PC-9 (cell line): ENCODE measurements around the gene STRADA. TPM values are rescaled to one million over a fixed set of nuclear protein-coding genes. Genes with fewer than 3 reads are reported as not detected.
A peak's percentile ranks its signal among the peaks of the same experiment; 100 is the strongest.

Source experiments
- BruUV-seq: library from RNA; stranded (reverse); fragments of 400-500 nt; replicated peaks from 2 replicates; lab custom pipeline; 2021; lab: Mats Ljungman, UMichigan
- CTCF ChIA-PET: fragments of 300-600 bp; sonication (Branson Sonifier 250); formaldehyde crosslinking; loops from one replicate; lab custom pipeline; 2022; ENCODE audit warnings: antibody characterized with exemption; lab: Charles Lee
- POLR2A ChIA-PET: fragments of 300-600 bp; sonication (Branson Sonifier 250); formaldehyde crosslinking; loops from one replicate; lab custom pipeline; 2022; ENCODE audit warnings: antibody characterized with exemption; ENCODE audit not compliant: unreplicated experiment; lab: Charles Lee
- DNase-seq, 2 experiments: peaks; one replicate each; pipeline versions ENCODE4 v3.0.0 to v3.0.0-alpha.2; 2015 to 2022; ENCODE audit warnings: mixed read lengths in 1 of 2
- H2AFZ ChIP-seq: fragments of 200-600 bp; sonication (generic); 2 replicates; pipeline ENCODE4 v1.8.1; 2017; ENCODE audit warnings: antibody characterized with exemption
- H3F3A ChIP-seq: fragments of 200-600 bp; sonication (generic); 2 replicates; pipeline ENCODE4 v1.8.1; 2017; ENCODE audit warnings: antibody characterized with exemption, mild to moderate bottlenecking, low read depth; ENCODE audit not compliant: insufficient read depth
- H3K27ac ChIP-seq: fragments of 200-600 bp; sonication (generic); 2 replicates; pipeline ENCODE4 v1.6.1; 2016; ENCODE audit warnings: mixed run types
- H3K27me3 ChIP-seq: fragments of 200-600 bp; sonication (generic); 2 replicates; pipeline ENCODE4 v1.6.1; 2016; ENCODE audit warnings: low read depth, mixed run types; ENCODE audit not compliant: insufficient read depth
- H3K36me3 ChIP-seq: fragments of 200-600 bp; sonication (generic); 2 replicates; pipeline ENCODE4 v1.6.1; 2016; ENCODE audit warnings: low read depth, mixed run types
- H3K4me1 ChIP-seq: fragments of 200-600 bp; sonication (generic); replicated peaks from 2 replicates; pipeline ENCODE4 v1.6.1; 2016; ENCODE audit warnings: mixed run types; ENCODE audit not compliant: insufficient read depth
- H3K4me2 ChIP-seq: fragments of 200-600 bp; sonication (generic); 2 replicates; pipeline ENCODE4 v1.6.1; 2017; ENCODE audit warnings: mixed run types
- H3K4me3 ChIP-seq: fragments of 200-600 bp; sonication (generic); 2 replicates; pipeline ENCODE4 v1.6.1; 2016; ENCODE audit warnings: mixed run types
- H3K79me2 ChIP-seq: fragments of 200-600 bp; sonication (generic); 2 replicates; pipeline ENCODE4 v1.6.1; 2017; ENCODE audit warnings: low read depth, mixed run types
- H3K9me2 ChIP-seq: fragments of 200-600 bp; sonication (generic); 2 replicates; pipeline ENCODE4 v1.8.1; 2017; ENCODE audit warnings: mild to moderate bottlenecking; ENCODE audit not compliant: insufficient read depth
- H3K9me3 ChIP-seq: fragments of 200-600 bp; sonication (generic); 2 replicates; pipeline ENCODE4 v1.8.1; 2016; ENCODE audit warnings: low read depth; ENCODE audit not compliant: insufficient read depth
- H4K20me1 ChIP-seq: fragments of 200-600 bp; sonication (generic); 2 replicates; pipeline ENCODE4 v1.8.1; 2017; ENCODE audit not compliant: insufficient read depth
- CTCF ChIP-seq: fragments of 200-600 bp; sonication (generic); conservative IDR thresholded peaks from 2 replicates; pipeline ENCODE4 v1.6.1; 2017; ENCODE audit warnings: mixed run types, antibody characterized with exemption, mild to moderate bottlenecking, moderate library complexity
- EZH2 ChIP-seq: fragments of 200-600 bp; sonication (generic); IDR thresholded peaks from 2 replicates; pipeline ENCODE4 v1.8.0; 2017; ENCODE audit warnings: antibody characterized with exemption, low read depth
- intact Hi-C: fragments of 100-400 bp; cut with micrococcal nuclease; formaldehyde crosslinking; loops from one replicate; pipeline ENCODE4 v1.10.0; 2022; ENCODE audit not compliant: unreplicated experiment
- total RNA-seq: library from RNA; stranded (reverse); gene quantifications from 2 replicates; pipeline ENCODE4 v1.2.3, GENCODE V29; 2021

The STRADA gene
- total RNA-seq, 1 experiment from 2014 or later: 28.8 TPM

- H3K4me2 ChIP-seq: peak overlapping the region; percentile 59
- H3K9me2 ChIP-seq: no peaks in the 10 kb centered on the region
- no peak for DNase-seq
These were observed 39.3 kb upstream of the STRADA start for GRCh38 chr17:63780928-63781327.

GRCh38 chr17:63780507-63780906 is 38.9 kb upstream of the STRADA start:
- H3K27ac ChIP-seq: peak overlapping the region; percentile 61
- ChIA-PET POLR2A (interaction anchor here (0.7 kb wide), 1 partner anchor 145 kb away, joined by 4 read pairs; no protein-coding TSS in a partner anchor), CTCF (no interaction called here)
- H3K9me3 ChIP-seq: no peaks in the 10 kb centered on the region
- H3K36me3 ChIP-seq: peaks cover 35% of the 10 kb centered on the region
- no peak overlapping the region for H2AFZ ChIP-seq
- no peaks in the 10 kb centered on the region for H3K9me2 ChIP-seq
- no peaks in the 10 kb centered on the region for H3K27me3 ChIP-seq
- H3K4me2 ChIP-seq: peak overlapping the region; percentile 59
- peaks cover 87% of the 10 kb centered on the region for H4K20me1 ChIP-seq
- intact Hi-C loops: no loop called here
- peak; percentile 49 to 86 for DNase-seq
- no TSS peak for BruUV-seq
- H3K4me1 ChIP-seq: peaks cover 79% of the 10 kb centered on the region
- peaks cover 100% of the 10 kb centered on the region for H3K79me2 ChIP-seq
- H3K4me3 ChIP-seq: peak overlapping the region; percentile 9; the same call in 1 of the 2 replicates
- no peak for TF ChIP-seq CTCF
- no peak for TF ChIP-seq EZH2
- peaks cover 58% of the 10 kb centered on the region for H3F3A ChIP-seq

More at GRCh38 chr17:63780928-63781327, 39.3 kb upstream of the STRADA start:
- H3K4me1 ChIP-seq: peaks cover 79% of the 10 kb centered on the region
- peak overlapping the region; percentile 3; the same call in 1 of the 2 replicates for H3K4me3 ChIP-seq
- TF ChIP-seq CTCF (no peak), EZH2 (no peak)
- H3K79me2 ChIP-seq: peaks cover 100% of the 10 kb centered on the region
- no peaks in the 10 kb centered on the region for H3K27me3 ChIP-seq
- no peaks in the 10 kb centered on the region for H3K9me3 ChIP-seq
- H3K36me3 ChIP-seq: peaks cover 37% of the 10 kb centered on the region
- peak overlapping the region; percentile 61 for H3K27ac ChIP-seq
- no TSS peak for BruUV-seq
- intact Hi-C loops: no loop called here
- ChIA-PET CTCF (no interaction called here), POLR2A (no interaction called here)
- H4K20me1 ChIP-seq: peaks cover 89% of the 10 kb centered on the region
- H2AFZ ChIP-seq: no peak overlapping the region
- peaks cover 62% of the 10 kb centered on the region for H3F3A ChIP-seq

GRCh38 chr17:63775420-63775819 is 33.8 kb upstream of the STRADA start:
- peaks cover 92% of the 10 kb centered on the region for H3K79me2 ChIP-seq
- H4K20me1 ChIP-seq: peaks cover 50% of the 10 kb centered on the region
- no peak for DNase-seq
- H3K4me1 ChIP-seq: peaks cover 60% of the 10 kb centered on the region
- CTCF ChIA-PET: interaction anchor here (0.6 kb wide), 1 partner anchor 298 kb away, joined by 3 read pairs; no protein-coding TSS in a partner anchor
- H2AFZ ChIP-seq: no peak overlapping the region
- no peaks in the 10 kb centered on the region for H3K27me3 ChIP-seq
- H3K27ac ChIP-seq: peak overlapping the region; percentile 96; the same call in 1 of the 2 replicates
- H3K4me2 ChIP-seq: peak overlapping the region; percentile 90
- H3F3A ChIP-seq: peaks cover 37% of the 10 kb centered on the region
- TF ChIP-seq CTCF (no peak), EZH2 (no peak)
- BruUV-seq: no TSS peak
- no peaks in the 10 kb centered on the region for H3K9me2 ChIP-seq
- intact Hi-C loops: loop anchor here (2.0 kb wide), 2 partner anchors 51 to 67 kb away; partner anchors contain the start of genes FTSJ3, PSMC5 and SMARCD2
- H3K36me3 ChIP-seq: peaks cover 28% of the 10 kb centered on the region
- H3K9me3 ChIP-seq: no peaks in the 10 kb centered on the region
- H3K4me3 ChIP-seq: peak overlapping the region; percentile 80
- POLR2A ChIA-PET: interaction anchor here (0.6 kb wide), 2 partner anchors 9 to 65 kb away, joined by 3 to 11 read pairs; no protein-coding TSS in a partner anchor
